ENCODE data around the gene CLHC1.
A peak's percentile ranks its signal among the peaks of the same experiment; 100 is the strongest.
"Not testable (repeated sequence)": the region's sequence is repeated elsewhere in the genome, so short reads cannot be mapped to it uniquely, and the experiment has no call there.

Gene CLHC1

DNA sequence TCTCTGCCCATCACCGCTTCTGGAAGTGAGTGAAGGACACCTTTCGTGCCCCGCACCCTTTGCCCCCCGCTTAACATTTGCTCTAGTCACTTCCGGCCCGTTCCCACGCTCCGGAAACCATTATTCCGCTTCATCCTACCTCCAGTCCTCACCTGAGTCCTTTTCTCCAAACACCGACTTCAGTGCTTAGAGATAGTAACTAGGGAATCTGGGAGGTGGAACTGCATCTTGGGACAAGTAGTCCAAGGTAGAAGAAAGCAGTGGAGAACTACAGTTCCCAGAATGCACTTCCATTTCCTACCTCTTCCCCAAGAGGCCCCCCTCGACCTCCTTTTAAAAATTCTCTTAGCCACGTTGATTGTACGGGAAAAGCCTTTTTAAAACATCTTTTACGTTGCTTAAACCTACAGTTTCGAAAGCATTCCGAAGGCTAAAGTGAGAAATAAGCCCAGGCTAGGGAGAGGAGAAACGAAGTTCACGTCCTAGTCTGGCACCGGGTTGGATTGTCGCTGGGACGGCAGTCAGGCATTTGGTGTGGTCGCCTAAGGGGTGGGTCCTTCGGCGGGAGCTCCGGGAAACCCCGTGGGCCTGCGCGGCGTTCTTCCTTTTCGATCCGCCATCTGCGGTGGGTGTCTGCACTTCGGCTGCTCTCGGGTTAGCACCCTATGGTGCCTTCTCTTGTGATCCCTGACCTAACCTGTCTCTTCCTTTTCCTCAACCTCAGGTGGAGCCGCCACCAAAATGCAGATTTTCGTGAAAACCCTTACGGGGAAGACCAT is at the start of gene CLHC1, which contains the start of gene RPS27A:
Gene CLHC1, minus strand, starts transcription at position 210 of the 779 bp plus-strand sequence. CDS start 9,882 bp downstream, outside the sequence.
Gene RPS27A, plus strand, starts transcription at position 605 of the 779 bp plus-strand sequence. Its CDS starts 137 bp downstream, at position 742.
- DNase-seq (ENCODE audit: low read depth in 2 of 2, low spot score in 1 of 2): peak; percentile 83 to 86

DNA sequence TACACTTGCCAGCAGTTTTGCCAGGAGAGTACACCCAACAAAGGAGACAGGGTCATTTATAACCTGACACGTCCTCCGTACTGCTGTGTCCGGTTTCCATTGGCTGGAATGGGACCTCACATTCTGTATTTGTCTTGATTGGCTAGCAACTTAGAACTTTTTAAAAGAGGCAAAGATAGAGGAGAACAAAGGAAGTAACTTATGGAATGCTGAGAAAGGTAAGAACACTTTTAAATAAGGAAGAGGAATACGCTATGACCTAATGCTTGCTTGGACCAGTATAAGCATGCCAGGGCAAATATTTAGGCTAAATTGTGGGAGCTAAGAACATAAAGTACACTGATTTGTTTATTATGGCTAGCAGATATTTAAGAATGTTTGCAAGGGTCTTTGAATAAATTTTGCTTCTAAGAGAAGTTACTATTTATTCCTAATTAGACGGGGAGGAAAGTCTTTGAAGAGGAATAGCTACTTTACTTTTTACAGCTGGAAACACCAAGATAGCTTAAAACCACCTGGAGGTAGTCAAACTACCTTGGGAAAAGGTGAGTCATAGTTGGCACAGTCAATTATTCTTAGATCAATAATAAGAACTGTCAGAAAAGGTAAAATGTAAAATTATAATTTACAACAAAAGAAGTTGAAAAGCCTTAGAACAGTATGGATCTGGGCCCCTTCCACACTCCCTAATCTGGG is 48.9 kb upstream of the CLHC1 start:
- DNase-seq (ENCODE audit: low read depth in 2 of 2, low spot score in 1 of 2): not testable (repeated sequence)

DNA sequence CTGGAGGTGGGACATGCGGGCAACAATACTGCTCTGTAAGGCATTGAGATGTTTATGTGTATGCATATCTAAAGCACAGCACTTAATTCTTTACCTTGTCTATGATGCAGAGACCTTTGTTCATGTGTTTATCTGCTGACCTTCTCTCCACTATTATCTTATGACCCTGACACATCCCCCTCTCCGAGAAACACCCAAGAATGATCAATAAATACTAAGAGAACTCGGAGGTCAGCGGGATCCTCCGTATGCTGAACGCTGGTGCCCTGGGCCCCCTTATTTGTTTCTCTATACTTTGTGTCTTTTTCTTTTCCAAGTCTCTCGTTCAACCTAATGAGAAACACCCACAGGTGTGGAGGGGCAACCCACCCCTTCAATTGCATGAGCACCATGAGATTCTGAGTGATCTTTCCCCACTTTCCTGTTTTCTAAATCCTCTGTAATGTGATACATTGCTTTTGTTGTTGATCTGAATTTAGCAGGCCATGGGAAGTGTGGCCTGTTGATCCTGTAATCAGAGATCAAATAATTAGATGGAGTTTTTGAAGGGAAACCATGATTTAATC is 47.8 kb upstream of the CLHC1 start:
- DNase-seq (ENCODE audit: low read depth in 2 of 2, low spot score in 1 of 2): not testable (repeated sequence)

DNA sequence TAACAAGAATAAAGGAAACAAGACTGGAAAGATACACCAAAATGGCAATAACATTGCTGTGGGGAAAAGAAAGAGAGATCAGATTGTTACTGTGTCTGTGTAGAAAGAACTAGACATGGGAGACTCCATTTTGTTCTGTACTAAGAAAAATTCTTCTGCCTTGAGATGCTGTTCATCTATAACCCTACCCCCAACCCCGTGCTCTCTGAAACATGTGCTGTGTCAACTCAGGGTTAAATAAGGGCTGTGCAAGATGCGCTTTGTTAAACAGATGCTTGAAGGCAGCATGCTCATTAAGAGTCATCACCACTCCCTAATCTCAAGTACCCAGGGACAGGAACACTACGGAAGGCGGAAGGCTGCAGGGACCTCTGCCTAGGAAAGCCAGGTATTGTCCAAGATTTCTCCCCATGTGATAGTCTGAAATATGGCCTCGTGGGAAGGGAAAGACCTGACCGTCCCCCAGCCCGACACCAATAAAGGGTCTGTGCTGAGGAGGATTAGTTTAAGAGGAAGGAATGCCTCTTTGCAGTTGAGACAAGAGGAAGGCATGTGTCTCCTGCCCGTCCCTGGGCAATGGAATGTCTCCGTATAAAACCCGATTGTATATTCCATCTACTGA is 47.2 kb upstream of the CLHC1 start:
- DNase-seq (ENCODE audit: low read depth in 2 of 2, low spot score in 1 of 2): not testable (repeated sequence)

DNA sequence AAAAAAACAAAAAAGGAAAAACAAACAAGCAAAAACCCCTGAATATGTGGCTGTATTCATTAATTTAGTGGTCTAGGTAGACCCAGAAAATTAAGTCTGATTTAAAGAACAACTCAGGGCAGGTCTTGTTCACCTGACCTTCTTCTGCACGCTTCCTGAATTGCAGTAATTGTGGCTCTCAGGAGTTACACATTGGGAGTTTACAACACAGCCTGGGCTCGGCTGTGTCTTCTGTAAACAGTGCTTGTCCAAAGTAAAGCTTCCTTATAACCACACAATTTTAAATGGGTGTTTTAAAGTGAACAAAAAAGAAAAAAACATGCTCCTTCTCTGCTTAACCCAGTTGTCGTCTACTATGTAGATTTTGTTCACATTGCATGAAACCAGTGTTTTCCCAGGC is 45.2 kb upstream of the CLHC1 start:
- no peak for DNase-seq (ENCODE audit: low read depth in 2 of 2, low spot score in 1 of 2)

DNA sequence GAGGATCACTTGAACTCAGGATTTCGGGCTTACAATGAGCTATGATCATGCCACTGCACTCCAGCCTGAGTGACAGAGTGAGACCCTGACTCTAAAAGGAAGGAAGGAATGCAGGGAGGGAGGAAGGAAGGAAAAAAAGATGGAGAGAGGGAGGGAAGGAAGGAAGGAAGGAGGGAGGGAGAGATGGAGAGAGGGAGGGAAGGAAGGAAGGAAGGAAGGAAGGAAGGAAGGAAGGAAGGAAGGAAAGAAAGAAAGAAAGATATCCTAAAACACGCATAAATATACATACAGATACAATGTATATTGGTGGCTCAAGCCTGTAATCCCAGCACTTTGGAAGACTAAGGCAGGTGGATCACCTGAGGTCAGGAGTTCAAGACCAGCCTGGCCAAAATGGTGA is 42.3 kb upstream of the CLHC1 start:
- not testable (repeated sequence) for DNase-seq (ENCODE audit: low read depth in 2 of 2, low spot score in 1 of 2)

DNA sequence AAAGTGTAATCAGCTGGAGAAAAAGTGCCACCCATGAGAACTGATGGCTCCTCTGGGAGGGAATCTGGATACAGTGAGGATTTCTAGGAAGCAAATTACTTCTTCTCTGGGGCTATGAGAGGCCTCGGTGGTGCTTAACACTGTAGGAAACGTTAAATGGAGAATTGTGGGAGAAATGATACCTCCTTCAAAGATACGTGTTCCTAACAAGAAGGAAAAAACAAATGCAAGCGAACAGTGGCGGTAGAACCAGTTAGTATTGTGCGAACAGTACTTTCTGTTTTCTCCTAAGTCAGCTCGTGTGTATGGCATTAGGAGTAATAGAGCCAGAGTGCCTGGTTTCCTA is 37.5 kb upstream of the CLHC1 start:
- DNase-seq (ENCODE audit: low read depth in 2 of 2, low spot score in 1 of 2): no peak

DNA sequence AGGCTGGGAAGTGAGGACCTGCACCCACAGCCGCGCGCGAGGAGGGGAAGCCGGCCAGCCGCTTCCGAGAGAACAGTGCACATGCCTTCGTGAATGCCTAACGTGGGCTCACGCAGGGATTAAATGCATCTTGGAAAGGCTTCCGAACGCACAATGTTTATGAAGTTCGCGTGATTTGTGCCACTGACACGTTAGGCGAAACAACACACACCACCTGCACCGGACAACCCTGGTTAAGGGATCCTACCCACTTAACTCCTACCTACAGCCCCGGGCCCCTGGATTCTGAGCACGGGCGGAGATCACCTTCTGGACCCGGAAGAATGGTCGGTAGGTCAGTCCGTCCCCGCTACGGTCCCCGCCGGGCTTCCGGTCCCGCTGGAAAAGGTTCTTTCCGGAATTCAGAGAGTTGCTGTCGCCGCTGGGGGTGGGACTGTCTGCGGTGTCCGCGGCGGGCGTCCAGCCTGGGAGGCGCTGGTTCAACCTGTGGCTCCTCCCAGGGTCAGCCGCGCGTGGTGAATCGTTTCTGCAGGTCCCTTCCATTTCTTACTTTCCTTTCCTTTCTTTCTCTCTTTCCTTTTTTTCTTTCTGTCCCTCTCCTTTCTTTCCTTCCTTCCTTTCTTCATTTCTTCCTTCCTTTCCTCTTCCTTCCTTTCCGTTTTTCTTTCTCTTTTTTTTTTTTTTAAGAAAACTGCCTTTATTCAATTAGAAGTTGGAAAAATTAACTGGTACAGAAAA is 37.0 kb upstream of the CLHC1 start, which contains the start of gene MTIF2:
Gene MTIF2, minus strand, starts transcription at position 325 of the 738 bp plus-strand sequence. CDS start 5,373 bp downstream, outside the sequence.
- DNase-seq (ENCODE audit: low read depth in 2 of 2, low spot score in 1 of 2): peak; percentile 74 to 79

DNA sequence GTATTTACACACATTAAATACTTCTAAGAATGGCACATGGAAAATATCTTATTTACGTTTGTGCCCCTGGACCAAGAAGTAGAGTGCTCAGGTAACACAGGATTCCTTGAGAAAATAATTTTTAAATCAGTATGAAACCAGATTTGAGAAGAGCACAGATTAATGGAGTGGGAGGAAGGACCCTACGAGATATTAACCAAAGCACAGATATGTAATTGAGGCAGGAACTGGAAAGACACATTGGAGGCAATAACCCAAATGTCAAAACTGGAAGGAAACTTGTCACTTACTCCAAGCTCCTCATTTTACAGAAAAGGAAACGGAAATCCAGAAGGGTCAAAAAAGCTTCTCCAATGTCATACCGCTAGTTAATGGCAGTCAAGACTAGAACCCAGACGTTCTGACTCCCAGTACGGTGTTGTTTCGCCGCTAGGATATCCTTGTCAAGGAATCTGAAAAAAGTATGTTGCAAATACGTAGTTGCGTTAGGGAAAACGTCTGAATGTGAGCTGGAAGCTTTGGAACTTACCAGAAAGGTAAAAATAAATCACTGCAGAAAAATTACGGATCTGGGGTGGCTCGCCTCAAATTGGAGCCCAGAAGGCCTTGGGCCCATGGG is 36.3 kb upstream of the CLHC1 start:
- no peak for DNase-seq (ENCODE audit: low read depth in 2 of 2, low spot score in 1 of 2)

DNA sequence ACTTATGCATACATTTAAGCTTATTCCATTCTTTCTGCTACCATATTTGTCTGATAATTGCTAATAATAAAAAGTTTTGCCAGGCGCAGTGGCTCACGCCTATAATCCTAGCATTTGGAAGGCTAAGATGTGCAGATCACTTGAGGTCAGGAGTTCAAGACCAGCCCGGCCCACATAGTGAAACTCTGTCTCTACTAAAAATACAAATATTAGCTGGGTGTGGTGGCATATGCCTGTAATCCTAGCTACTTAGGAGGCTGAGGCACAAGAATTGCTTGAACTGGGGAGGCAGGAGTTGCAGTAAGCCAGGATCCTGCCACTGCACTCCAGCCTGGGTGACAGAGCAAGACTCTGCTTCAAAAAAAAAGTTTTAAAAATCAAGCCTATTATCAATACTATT is 27.5 kb upstream of the CLHC1 start:
- not testable (repeated sequence) for DNase-seq (ENCODE audit: low read depth in 2 of 2, low spot score in 1 of 2)

DNA sequence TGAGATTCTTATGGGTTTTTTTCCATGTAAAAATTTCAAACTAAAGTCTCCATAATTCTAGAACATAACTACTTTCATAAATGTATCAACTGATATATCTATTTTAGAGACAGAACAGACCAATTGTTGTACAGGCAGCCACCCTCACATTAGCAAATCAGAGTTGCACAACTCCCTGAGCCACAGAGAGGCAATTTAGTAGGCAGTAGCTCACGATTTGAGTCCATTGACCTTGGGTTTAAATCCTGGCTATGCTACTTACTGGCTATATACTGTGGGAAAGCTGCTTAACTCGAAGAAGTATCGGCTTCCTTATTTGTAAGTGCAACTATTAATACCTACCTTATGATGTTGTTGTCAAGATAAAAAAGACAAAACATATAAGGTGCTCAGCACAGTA is 20.7 kb upstream of the CLHC1 start:
- DNase-seq (ENCODE audit: low read depth in 2 of 2, low spot score in 1 of 2): no peak

DNA sequence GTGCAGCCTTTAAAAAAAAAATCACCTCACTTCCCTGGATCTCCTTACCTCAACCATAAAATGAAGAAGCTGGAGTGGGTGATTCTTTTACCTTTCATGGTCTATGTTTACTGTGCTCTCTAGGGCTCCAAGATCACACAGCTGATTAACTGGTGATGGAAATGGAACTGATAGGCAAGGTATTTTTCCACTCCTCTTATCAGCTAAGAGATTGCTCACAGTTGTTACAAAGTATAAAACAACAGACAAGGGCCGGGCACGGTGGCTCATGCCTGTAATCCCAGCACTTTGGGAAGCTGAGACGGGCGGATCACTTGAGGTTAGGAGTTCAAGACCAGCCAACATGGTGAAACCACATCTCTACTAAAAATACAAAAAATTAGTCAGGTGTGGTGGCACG is 14.9 kb upstream of the CLHC1 start:
- DNase-seq (ENCODE audit: low read depth in 2 of 2, low spot score in 1 of 2): no peak

DNA sequence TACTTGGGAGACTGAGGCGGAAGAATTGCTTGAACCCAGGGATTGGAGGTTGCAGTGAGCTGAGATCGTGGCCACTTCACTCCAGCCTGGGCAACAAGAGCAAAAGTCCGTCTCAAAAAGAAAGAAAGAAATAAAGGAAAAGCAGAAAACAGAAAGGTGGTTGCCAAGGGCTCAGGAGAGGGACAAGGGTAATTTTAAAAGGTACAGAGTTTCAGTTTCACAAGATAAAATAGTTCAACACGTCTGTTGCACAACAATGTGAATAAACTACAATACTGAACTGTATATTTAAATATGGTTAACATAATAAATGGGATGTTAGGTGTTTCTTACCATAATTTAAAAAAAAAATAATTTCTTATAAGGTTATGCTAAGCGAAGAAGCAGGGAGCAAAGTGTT is 13.3 kb upstream of the CLHC1 start:
- no peak for DNase-seq (ENCODE audit: low read depth in 2 of 2, low spot score in 1 of 2)

DNA sequence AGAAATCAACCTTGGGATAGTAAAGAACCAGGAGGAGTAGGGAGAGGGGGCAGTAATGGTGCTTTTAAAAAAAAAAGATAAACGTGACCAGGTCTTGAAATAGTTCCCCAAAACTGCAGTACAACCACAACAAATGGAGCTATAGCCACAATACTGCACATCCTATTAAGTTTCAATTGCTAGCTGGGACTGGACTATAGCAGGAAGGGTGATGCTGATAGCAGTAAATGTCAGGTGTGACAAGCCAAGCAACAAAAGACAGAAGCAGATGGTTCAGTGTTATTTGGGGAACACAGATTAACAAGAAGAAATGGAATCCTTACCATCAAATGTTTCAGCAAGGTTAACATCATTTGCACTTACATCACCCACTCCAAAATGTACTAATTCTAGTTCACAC is 10.5 kb upstream of the CLHC1 start:
- no peak for DNase-seq (ENCODE audit: low read depth in 2 of 2, low spot score in 1 of 2)

DNA sequence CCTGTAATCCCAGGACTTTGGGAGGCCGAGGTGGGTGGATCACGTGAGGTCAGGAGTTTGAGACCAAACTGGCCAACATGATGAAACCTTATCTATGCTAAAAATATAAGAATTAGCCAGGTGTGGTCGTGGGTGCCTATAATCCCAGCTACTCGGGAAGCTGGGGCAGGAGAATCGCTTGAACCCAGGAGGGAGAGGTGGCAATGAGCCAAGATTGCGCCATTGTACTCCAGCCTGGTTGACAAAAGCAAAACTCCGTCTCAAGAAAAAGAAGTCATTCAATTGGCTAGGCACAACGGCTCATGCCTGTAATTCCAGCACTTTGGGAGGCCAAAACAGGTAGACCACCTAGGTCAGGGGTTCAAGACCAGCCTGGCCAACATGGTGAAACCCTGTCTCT is 9.5 kb upstream of the CLHC1 start:
- DNase-seq (ENCODE audit: low read depth in 2 of 2, low spot score in 1 of 2): not testable (repeated sequence)

DNA sequence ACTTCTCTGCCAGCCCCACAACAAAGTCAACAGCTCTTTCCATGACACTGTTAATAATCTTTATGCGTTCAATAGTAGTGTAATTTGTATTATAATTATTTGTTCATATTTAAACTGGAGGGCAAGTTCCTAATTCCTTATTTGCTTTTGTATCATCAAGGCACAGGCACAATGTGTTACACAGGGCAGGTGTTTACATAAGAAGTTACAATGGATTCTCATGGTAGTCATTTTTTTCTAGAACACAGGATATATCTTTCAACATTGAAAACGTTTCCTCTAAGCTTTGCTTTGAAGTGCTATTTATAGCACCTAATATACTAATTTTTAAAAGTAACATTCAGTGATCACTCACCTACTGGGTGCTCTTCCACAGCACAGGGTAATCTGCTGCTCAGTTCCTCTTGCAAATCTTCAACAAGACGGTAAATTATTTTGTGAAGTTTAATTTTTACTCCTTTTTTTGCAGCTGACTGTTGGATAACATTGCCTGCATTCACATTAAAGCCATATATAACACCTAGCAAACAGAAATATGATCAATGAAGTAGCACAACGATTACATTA is 7.6 kb upstream of the CLHC1 start:
- DNase-seq (ENCODE audit: low read depth in 2 of 2, low spot score in 1 of 2): no peak

DNA sequence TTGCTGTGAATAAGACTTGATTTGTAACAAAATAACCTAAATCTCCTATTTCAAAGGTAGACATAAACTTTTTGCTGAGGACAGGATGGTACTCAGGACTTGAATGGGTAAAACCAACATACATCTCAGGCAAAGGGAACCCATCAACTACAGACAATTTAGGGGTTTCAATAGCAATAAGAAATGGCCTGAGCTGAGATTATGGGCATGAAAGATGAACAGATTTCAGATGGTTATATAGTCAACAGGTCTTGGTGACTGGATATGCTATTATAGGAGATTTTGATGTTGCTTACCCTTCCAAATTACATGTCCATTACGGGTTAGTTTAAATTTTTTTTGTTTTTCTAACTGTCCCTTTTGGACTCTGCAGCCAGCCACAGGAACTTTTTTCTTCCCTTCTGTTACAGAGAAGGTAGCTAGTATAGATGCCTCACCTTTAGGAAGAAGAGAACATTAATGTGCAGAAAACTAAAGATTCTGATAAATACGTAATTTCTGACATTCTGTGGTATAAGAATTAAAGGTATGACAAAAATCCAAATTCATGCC is 5.0 kb upstream of the CLHC1 start:
- DNase-seq (ENCODE audit: low read depth in 2 of 2, low spot score in 1 of 2): no peak

DNA sequence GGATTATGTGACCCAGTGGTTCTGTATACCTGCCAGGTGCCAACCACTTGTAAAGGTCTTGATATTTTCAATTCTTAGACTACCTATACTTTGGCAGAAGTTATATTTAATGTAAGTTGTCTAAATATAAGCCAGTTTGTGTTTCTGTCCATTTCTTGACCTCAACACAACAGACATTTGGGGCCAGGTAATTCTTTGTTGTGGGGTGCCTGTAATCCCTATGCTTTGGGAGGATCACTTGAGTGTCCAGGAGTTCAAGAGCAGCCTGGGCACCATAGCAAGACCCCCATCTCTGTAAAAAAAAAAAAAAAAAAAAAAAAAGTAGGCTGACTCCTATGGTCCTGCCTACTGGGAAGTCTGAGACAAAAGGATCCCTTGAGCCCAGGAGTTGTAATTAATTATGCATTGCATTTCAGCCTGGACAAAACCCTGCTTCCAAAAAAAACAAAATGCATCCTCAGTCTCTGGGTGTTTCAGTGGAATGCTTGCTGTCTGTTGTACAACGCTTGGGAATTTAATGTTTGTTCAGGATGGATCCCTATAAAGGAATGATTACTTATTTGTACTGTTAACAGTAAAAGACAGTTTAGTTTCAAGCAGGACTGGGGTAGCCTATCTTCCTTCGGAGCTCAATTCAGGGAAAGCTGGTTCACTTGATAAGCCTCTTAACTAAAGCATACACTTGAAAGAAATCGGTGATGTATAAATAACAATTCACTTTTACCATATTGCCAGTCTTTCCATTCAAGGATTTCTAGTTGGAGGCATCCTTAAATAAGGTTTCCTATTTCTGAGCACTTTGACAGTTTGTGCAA is 3.8 kb upstream of the CLHC1 start:
- no peak for DNase-seq (ENCODE audit: low read depth in 2 of 2, low spot score in 1 of 2)

DNA sequence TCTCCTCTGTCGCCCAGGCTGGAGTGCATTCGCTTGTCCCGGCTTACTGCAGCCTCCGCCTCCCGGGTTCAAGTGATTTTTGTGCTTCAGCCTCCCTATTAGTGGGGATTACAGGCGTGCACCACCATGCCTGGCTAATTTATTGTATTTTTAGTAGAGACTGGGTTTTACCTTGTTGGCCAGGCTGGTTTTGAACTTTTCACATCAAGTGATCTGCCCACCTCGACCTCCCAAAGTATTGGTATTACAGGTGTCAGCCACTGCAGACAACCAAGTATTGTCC is 1.5 kb upstream of the CLHC1 start:
- DNase-seq (ENCODE audit: low read depth in 2 of 2, low spot score in 1 of 2): no peak
